Measurements from ENCODE around the gene RASGEF1B. TPM values are rescaled to one million over a fixed set of nuclear protein-coding genes. Genes with fewer than 3 reads are reported as not detected.

Gene RASGEF1B
- total RNA-seq, 1 experiment from 2014 or later = not detected

DNA sequence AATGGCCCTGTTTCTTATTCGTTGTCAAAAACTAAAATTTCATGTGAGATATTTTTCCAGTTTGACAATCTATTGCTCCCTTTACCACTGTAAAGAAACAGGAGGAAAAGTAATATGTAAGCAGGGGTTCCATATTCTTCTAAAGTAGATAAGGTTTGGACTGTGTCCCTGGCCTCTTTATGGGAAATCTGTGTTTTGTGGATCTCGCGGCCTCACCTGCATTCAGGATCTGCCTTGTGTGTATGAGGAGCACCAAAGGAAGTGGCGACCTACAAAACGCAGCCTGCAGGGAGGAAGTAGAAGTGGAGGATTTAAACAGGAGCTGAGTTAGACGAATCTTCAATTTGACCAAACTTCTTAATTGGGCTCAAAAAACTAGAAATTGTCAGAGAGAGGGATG, 67.0 kb downstream of the RASGEF1B start:
- H3K27ac ChIP-seq = no peak overlapping the region
- H3K36me3 ChIP-seq = no peaks in the 10 kb centered on the region
- H3K4me3 ChIP-seq = no peak overlapping the region
- no peaks in the 10 kb centered on the region for H3K4me1 ChIP-seq (replicated peaks)
- DNase-seq (ENCODE audit: low read depth in 1 of 2, low spot score in 2 of 2) = no peak
- H3K27me3 ChIP-seq (replicated peaks) = no peaks in the 10 kb centered on the region; the same call in 1 of the 2 replicates
- H3K9me3 ChIP-seq (replicated peaks) = no peaks in the 10 kb centered on the region

- no peaks in the 10 kb centered on the region for H3K36me3 ChIP-seq
- no peaks in the 10 kb centered on the region for H3K9me3 ChIP-seq (replicated peaks)
- H3K27ac ChIP-seq = no peak overlapping the region
- H3K4me3 ChIP-seq = no peak overlapping the region
- H3K4me1 ChIP-seq (replicated peaks) = no peaks in the 10 kb centered on the region
- no peaks in the 10 kb centered on the region; the same call in 1 of the 2 replicates for H3K27me3 ChIP-seq (replicated peaks)
- DNase-seq (ENCODE audit: low read depth in 1 of 2, low spot score in 2 of 2) = no peak
Measured at GRCh38 chr4:81404294-81404693, 67.4 kb downstream of the RASGEF1B start.

GRCh38 chr4:81399306-81400086, 72.2 kb downstream of the RASGEF1B start:
- no peak overlapping the region for H3K27ac ChIP-seq
- no peaks in the 10 kb centered on the region; the same call in 1 of the 2 replicates for H3K27me3 ChIP-seq (replicated peaks)
- no peak overlapping the region for H3K4me3 ChIP-seq
- no peaks in the 10 kb centered on the region for H3K36me3 ChIP-seq
- no peak for DNase-seq (ENCODE audit: low read depth in 1 of 2, low spot score in 2 of 2)
- H3K4me1 ChIP-seq (replicated peaks) = no peaks in the 10 kb centered on the region
- no peaks in the 10 kb centered on the region for H3K9me3 ChIP-seq (replicated peaks)

- H3K27ac ChIP-seq = no peak overlapping the region
- no peaks in the 10 kb centered on the region for H3K4me1 ChIP-seq (replicated peaks)
- no peaks in the 10 kb centered on the region for H3K36me3 ChIP-seq
- no peaks in the 10 kb centered on the region for H3K9me3 ChIP-seq (replicated peaks)
- DNase-seq (ENCODE audit: low read depth in 1 of 2, low spot score in 2 of 2) = no peak
- no peak overlapping the region for H3K4me3 ChIP-seq
- H3K27me3 ChIP-seq (replicated peaks) = no peaks in the 10 kb centered on the region; the same call in 1 of the 2 replicates
Measured at GRCh38 chr4:81398379-81398778, 73.3 kb downstream of the RASGEF1B start.

- no peak overlapping the region for H3K4me3 ChIP-seq
- no peaks in the 10 kb centered on the region; the same call in 1 of the 2 replicates for H3K27me3 ChIP-seq (replicated peaks)
- H3K4me1 ChIP-seq (replicated peaks) = no peaks in the 10 kb centered on the region
- no peaks in the 10 kb centered on the region for H3K36me3 ChIP-seq
- no peak overlapping the region for H3K27ac ChIP-seq
- no peaks in the 10 kb centered on the region for H3K9me3 ChIP-seq (replicated peaks)
- DNase-seq (ENCODE audit: low read depth in 1 of 2, low spot score in 2 of 2) = no peak
Measured at GRCh38 chr4:81397635-81398034, 74.1 kb downstream of the RASGEF1B start.

DNA sequence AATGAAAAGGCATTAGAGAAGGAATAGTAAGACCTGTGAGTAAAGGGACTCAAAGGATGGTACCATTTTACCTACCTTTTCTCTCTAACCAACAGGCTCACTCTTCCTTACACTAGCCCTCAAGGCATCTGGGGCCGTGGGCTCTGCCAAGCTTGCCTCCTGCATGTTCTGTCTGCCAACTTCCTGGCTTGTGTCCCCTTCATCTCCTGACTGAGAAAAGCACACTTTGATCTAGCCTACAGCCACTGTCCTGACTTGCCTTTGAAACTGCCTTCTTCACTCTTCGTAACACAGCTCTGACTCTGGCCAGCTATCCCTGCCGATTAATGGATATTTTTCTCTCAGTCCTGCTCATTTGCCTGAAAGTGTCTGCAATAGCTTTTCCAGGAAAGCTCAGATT, 76.5 kb downstream of the RASGEF1B start:
- H3K9me3 ChIP-seq (replicated peaks) = no peaks in the 10 kb centered on the region
- no peaks in the 10 kb centered on the region for H3K4me1 ChIP-seq (replicated peaks)
- H3K27me3 ChIP-seq (replicated peaks) = no peaks in the 10 kb centered on the region; the same call in 1 of the 2 replicates
- no peak overlapping the region for H3K4me3 ChIP-seq
- DNase-seq (ENCODE audit: low read depth in 1 of 2, low spot score in 2 of 2) = no peak
- no peaks in the 10 kb centered on the region for H3K36me3 ChIP-seq
- H3K27ac ChIP-seq = no peak overlapping the region

GRCh38 chr4:81392164-81392563, 79.5 kb downstream of the RASGEF1B start:
- no peaks in the 10 kb centered on the region for H3K36me3 ChIP-seq
- H3K27me3 ChIP-seq (replicated peaks) = no peaks in the 10 kb centered on the region
- no peaks in the 10 kb centered on the region for H3K4me1 ChIP-seq (replicated peaks)
- no peak overlapping the region for H3K27ac ChIP-seq
- DNase-seq (ENCODE audit: low read depth in 1 of 2, low spot score in 2 of 2) = no peak
- H3K4me3 ChIP-seq = no peak overlapping the region
- no peaks in the 10 kb centered on the region for H3K9me3 ChIP-seq (replicated peaks)

GRCh38 chr4:81389720-81390119, 82.0 kb downstream of the RASGEF1B start:
- DNase-seq (ENCODE audit: low read depth in 1 of 2, low spot score in 2 of 2) = no peak
- H3K4me1 ChIP-seq (replicated peaks) = no peaks in the 10 kb centered on the region
- no peaks in the 10 kb centered on the region for H3K36me3 ChIP-seq
- no peak overlapping the region for H3K4me3 ChIP-seq
- H3K27me3 ChIP-seq (replicated peaks) = no peaks in the 10 kb centered on the region
- no peaks in the 10 kb centered on the region for H3K9me3 ChIP-seq (replicated peaks)
- no peak overlapping the region for H3K27ac ChIP-seq

- DNase-seq (ENCODE audit: low read depth in 1 of 2, low spot score in 2 of 2) = no peak
- Histone ChIP-seq H3K9me3 (replicated peaks) (no peaks in the 10 kb centered on the region), H3K27me3 (replicated peaks) (no peaks in the 10 kb centered on the region), H3K4me3 (no peak overlapping the region), H3K4me1 (replicated peaks) (no peaks in the 10 kb centered on the region), H3K27ac (no peak overlapping the region), H3K36me3 (no peaks in the 10 kb centered on the region)
Measured at GRCh38 chr4:81380437-81380836, 91.3 kb downstream of the RASGEF1B start.

GRCh38 chr4:81378386-81378785, 93.3 kb downstream of the RASGEF1B start:
- no peaks in the 10 kb centered on the region for H3K36me3 ChIP-seq
- no peak for DNase-seq (ENCODE audit: low read depth in 1 of 2, low spot score in 2 of 2)
- H3K27ac ChIP-seq = no peak overlapping the region
- no peaks in the 10 kb centered on the region for H3K4me1 ChIP-seq (replicated peaks)
- H3K4me3 ChIP-seq = no peak overlapping the region
- no peaks in the 10 kb centered on the region for H3K9me3 ChIP-seq (replicated peaks)
- no peaks in the 10 kb centered on the region for H3K27me3 ChIP-seq (replicated peaks)

DNA sequence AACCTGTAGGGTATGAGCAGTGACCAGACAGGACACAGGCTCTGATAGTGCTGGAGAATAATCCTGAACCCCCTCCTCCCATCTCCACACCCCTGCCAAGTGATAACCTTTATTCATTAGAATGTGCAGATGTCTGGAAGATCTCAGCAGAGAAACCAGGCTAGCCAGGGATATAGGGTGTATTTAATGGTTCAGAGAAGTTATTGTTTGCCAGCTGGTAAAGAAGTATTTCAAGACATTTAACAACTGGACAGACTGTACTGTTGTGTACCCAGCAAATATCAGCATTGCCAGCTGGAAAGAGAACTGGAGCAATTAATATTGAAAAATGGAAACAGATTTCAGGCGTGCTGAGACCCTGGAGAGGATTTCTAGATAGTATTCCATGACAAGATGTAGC, 94.5 kb downstream of the RASGEF1B start:
- no peaks in the 10 kb centered on the region for H3K4me1 ChIP-seq (replicated peaks)
- no peaks in the 10 kb centered on the region for H3K27me3 ChIP-seq (replicated peaks)
- no peaks in the 10 kb centered on the region for H3K36me3 ChIP-seq
- no peaks in the 10 kb centered on the region for H3K9me3 ChIP-seq (replicated peaks)
- H3K4me3 ChIP-seq = no peak overlapping the region
- H3K27ac ChIP-seq = no peak overlapping the region
- DNase-seq (ENCODE audit: low read depth in 1 of 2, low spot score in 2 of 2) = no peak

- Histone ChIP-seq H3K9me3 (replicated peaks) (no peaks in the 10 kb centered on the region), H3K36me3 (no peaks in the 10 kb centered on the region), H3K4me3 (no peak overlapping the region), H3K4me1 (replicated peaks) (no peaks in the 10 kb centered on the region), H3K27me3 (replicated peaks) (no peaks in the 10 kb centered on the region), H3K27ac (no peak overlapping the region)
- no peak for DNase-seq (ENCODE audit: low read depth in 1 of 2, low spot score in 2 of 2)
Measured at GRCh38 chr4:81376720-81377119, 95.0 kb downstream of the RASGEF1B start.
